GM18951 (cell line): ENCODE results near the gene TMED3.

Source experiments
- POLR2A ChIP-seq: IDR thresholded peaks from 4 replicates; pipeline ENCODE4 v1.6.1; 2011; ENCODE audit warnings: mild to moderate bottlenecking; ENCODE audit not compliant: insufficient read length, insufficient read depth; ENCODE audit errors: extremely low read depth
- in situ Hi-C: fragments of 300-500 bp; cut with MboI; formaldehyde crosslinking; loops from one replicate; pipeline ENCODE4 v1.12.0; 2022; ENCODE audit warnings: low sequenced_read_pairs, mixed read lengths, inconsistent platforms; ENCODE audit not compliant: unreplicated experiment

Gene TMED3

GRCh38 chr15:79332824-79333510 is 22.1 kb downstream of the TMED3 start:
- TF ChIP-seq POLR2A: no peak
- in situ Hi-C loops: no loop called here

GRCh38 chr15:79337591-79337990 is 26.7 kb downstream of the TMED3 start:
- no peak for TF ChIP-seq POLR2A
- in situ Hi-C loops: no loop called here

- in situ Hi-C loops: no loop called here
- no peak for TF ChIP-seq POLR2A
Observed at GRCh38 chr15:79339588-79340314, 28.8 kb downstream of the TMED3 start.

GRCh38 chr15:79340315-79340602 is 29.3 kb downstream of the TMED3 start:
- in situ Hi-C loops: no loop called here

GRCh38 chr15:79341396-79341795 is 30.5 kb downstream of the TMED3 start:
- in situ Hi-C loops: no loop called here
- TF ChIP-seq POLR2A: no peak

More at GRCh38 chr15:79340315-79340602, 29.3 kb downstream of the TMED3 start:
- no peak for TF ChIP-seq POLR2A

GRCh38 chr15:79349525-79349924 is 38.6 kb downstream of the TMED3 start:
- in situ Hi-C loops: no loop called here
- no peak for TF ChIP-seq POLR2A

GRCh38 chr15:79352206-79352605 is 41.3 kb downstream of the TMED3 start:
- in situ Hi-C loops: no loop called here
- no peak for TF ChIP-seq POLR2A

- in situ Hi-C loops: no loop called here
- TF ChIP-seq POLR2A: no peak
Observed at GRCh38 chr15:79357566-79357965, 46.7 kb downstream of the TMED3 start.

GRCh38 chr15:79358069-79358468 is 47.2 kb downstream of the TMED3 start:
- in situ Hi-C loops: no loop called here
- TF ChIP-seq POLR2A: no peak

- in situ Hi-C loops: no loop called here
- no peak for TF ChIP-seq POLR2A
Observed at GRCh38 chr15:79364571-79365240, 53.8 kb downstream of the TMED3 start.

- in situ Hi-C loops: no loop called here
- TF ChIP-seq POLR2A: no peak
Observed at GRCh38 chr15:79365765-79366164, 54.9 kb downstream of the TMED3 start.

- in situ Hi-C loops: no loop called here
Observed at GRCh38 chr15:79366691-79367090, 55.8 kb downstream of the TMED3 start.

GRCh38 chr15:79370716-79371115 is 59.8 kb downstream of the TMED3 start:
- TF ChIP-seq POLR2A: no peak
- in situ Hi-C loops: no loop called here

More at GRCh38 chr15:79366691-79367090, 55.8 kb downstream of the TMED3 start:
- TF ChIP-seq POLR2A: no peak

GRCh38 chr15:79371591-79371990 is 60.7 kb downstream of the TMED3 start:
- in situ Hi-C loops: no loop called here
- no peak for TF ChIP-seq POLR2A
